ENCODE measurements around the gene DCK. TPM values are rescaled to one million over a fixed set of nuclear protein-coding genes. Genes with fewer than 3 reads are reported as not detected.

DCK gene
- total and polyA plus RNA-seq, 9 of the 15 experiments (the other 6 are each of a cell fraction or from before 2014, with no cell fraction given): 11.3 to 25.8 (median 19.6) TPM

DNA sequence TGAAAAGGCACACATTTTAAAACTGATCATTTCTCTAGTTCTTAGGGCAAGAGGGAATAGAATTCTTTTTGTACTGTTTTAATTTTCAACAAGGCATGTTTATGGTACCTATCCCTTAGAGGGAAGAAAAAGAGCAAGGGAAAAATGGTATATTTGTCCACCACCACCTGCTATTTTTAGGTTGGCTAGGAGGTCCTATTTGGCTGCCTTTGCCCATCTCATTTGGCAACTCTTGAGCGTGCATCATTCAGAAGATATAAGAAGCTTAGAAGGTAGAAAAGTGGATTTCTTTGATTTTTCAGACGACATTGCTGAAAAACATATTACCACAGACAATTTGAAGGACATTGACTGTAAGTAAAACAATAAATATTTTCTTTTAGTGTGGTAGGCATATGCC lies 69.0 kb downstream of the DCK start:
- BruUV-seq (replicated peaks): no TSS peak
- Histone ChIP-seq H3K4me3 (no peak overlapping the region), H3K4me2 (ENCODE audit: insufficient read depth, low read length) (no peak overlapping the region), H3K27ac (ENCODE audit: extremely low read depth, low read depth, low read length) (no peak overlapping the region), H3K9ac (ENCODE audit: insufficient read depth in 1 of 2, low read depth in 2 of 2, low read length in 2 of 2) (no peak overlapping the region), H3K4me1 (replicated peaks in 1 of 2; ENCODE audit: control insufficient read depth in 2 of 2, insufficient read depth in 2 of 2, low read length in 2 of 2) (no peaks in the 10 kb centered on the region), H3K27me3 (ENCODE audit: control insufficient read depth in 2 of 2, insufficient read depth in 2 of 2, low read length in 2 of 2) (no peaks in the 10 kb centered on the region), H4K20me1 (replicated peaks; ENCODE audit: control insufficient read depth, insufficient read depth, low read length) (no peaks in the 10 kb centered on the region), H3K9me1 (ENCODE audit: control insufficient read depth, insufficient read depth, low read length) (no peaks in the 10 kb centered on the region), H3K9me3 (replicated peaks; ENCODE audit: control insufficient read depth, insufficient read depth, low read depth, low read length) (no peaks in the 10 kb centered on the region), H2AFZ (ENCODE audit: low read depth, low read length) (no peak overlapping the region; the same call in 1 of the 2 replicates), H3K79me2 (ENCODE audit: control insufficient read depth, insufficient read depth, low read length) (no peaks in the 10 kb centered on the region), H3K36me3 (ENCODE audit: control insufficient read depth, insufficient read depth, low read length) (no peaks in the 10 kb centered on the region)
- ChIA-PET CTCF (ENCODE audit: low intra/inter-chr PET ratio) (no interaction called here), POLR2A (interaction anchor here (0.6 kb wide), 1 partner anchor 14 kb away, joined by 5 read pairs; no protein-coding TSS in a partner anchor)
- WGBS (ENCODE audit: insufficient coverage, low coverage, missing lambda C conversion rate): 18% methylated on average over 2 of the region's 2 CpGs
- ATAC-seq (no peak), FAIRE-seq (no peak), DNase-seq (ENCODE audit: extremely low read depth in 1 of 4, low spot score in 3 of 4) (no peak)
- in situ Hi-C loops (cut with MboI) (no loop called here), intact Hi-C loops (cut with micrococcal nuclease) (no loop called here)
- TF ChIP-seq RBM14 (IDR thresholded peaks at IDR 0.05; ENCODE audit: borderline replicate concordance, insufficient read depth, low read depth, low read length) (no peak), SAP30 (IDR thresholded peaks at IDR 0.05; ENCODE audit: borderline replicate concordance, insufficient read depth, low read depth, low read length, poor library complexity, severe bottlenecking) (no peak), HDAC1 (IDR thresholded peaks at IDR 0.05) (no peak)
- TF ChIP-seq, protein P1, sequence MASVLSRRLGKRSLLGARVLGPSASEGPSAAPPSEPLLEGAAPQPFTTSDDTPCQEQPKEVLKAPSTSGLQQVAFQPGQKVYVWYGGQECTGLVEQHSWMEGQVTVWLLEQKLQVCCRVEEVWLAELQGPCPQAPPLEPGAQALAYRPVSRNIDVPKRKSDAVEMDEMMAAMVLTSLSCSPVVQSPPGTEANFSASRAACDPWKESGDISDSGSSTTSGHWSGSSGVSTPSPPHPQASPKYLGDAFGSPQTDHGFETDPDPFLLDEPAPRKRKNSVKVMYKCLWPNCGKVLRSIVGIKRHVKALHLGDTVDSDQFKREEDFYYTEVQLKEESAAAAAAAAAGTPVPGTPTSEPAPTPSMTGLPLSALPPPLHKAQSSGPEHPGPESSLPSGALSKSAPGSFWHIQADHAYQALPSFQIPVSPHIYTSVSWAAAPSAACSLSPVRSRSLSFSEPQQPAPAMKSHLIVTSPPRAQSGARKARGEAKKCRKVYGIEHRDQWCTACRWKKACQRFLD (CRISPR knock-in tag; IDR thresholded peaks at IDR 0.05): no peak
